ENCODE data around the gene MRM1.
"Not testable (repeated sequence)": the region's sequence is repeated elsewhere in the genome, so short reads cannot be mapped to it uniquely, and the experiment has no call there.

The MRM1 gene

DNA sequence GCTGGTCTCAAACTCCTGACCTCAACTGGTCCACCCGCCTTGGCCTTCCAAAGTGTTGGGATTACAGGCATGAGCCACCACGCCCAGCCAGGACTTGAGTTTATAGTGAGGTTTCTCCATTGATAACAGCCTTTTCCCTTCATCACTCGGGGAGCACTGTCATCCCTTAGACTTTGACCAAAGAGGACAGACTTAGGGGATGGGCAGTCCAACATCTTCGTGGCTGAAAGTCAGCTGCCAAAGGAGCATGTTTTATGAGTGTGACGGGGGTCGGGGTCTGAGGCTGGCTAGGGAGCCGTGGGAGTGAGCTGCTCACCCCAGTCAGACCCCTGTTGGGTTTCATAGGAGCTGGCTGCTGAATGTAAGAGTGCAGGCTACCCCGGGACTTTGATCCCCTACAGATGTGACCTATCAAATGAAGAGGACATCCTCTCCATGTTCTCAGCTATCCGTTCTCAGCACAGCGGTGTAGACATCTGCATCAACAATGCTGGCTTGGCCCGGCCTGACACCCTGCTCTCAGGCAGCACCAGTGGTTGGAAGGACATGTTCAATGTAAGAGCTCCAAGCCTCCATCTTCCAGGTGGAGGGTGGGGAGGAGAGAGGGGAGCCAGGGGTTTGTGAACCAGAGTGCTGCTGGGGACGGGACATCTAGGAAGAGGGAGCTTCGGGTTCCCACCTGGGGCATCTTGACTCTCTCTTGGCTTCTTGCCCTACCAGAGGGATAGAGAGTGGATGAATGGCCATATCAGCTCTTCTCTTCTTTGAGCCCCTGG, 6.6 kb upstream of the MRM1 start:
- no peak for TF ChIP-seq POLR2A (IDR thresholded peaks at IDR 0.05; ENCODE audit: low read depth, low read length)
- no peak for FAIRE-seq
- DNase-seq (ENCODE audit: insufficient read length, low spot score), result no peak

GRCh38 chr17:36597226-36597625, 4.2 kb upstream of the MRM1 start:
- TF ChIP-seq POLR2A (IDR thresholded peaks at IDR 0.05; ENCODE audit: low read depth, low read length), result no peak
- FAIRE-seq, result no peak
- no peak for DNase-seq (ENCODE audit: insufficient read length, low spot score)

- no peak for FAIRE-seq
- DNase-seq (ENCODE audit: insufficient read length, low spot score), result no peak
- TF ChIP-seq POLR2A (IDR thresholded peaks at IDR 0.05; ENCODE audit: low read depth, low read length), result no peak
Observed at GRCh38 chr17:36597866-36598777, 3.3 kb upstream of the MRM1 start.

GRCh38 chr17:36598951-36599401, 2.4 kb upstream of the MRM1 start:
- DNase-seq (ENCODE audit: insufficient read length, low spot score), result no peak

DNA sequence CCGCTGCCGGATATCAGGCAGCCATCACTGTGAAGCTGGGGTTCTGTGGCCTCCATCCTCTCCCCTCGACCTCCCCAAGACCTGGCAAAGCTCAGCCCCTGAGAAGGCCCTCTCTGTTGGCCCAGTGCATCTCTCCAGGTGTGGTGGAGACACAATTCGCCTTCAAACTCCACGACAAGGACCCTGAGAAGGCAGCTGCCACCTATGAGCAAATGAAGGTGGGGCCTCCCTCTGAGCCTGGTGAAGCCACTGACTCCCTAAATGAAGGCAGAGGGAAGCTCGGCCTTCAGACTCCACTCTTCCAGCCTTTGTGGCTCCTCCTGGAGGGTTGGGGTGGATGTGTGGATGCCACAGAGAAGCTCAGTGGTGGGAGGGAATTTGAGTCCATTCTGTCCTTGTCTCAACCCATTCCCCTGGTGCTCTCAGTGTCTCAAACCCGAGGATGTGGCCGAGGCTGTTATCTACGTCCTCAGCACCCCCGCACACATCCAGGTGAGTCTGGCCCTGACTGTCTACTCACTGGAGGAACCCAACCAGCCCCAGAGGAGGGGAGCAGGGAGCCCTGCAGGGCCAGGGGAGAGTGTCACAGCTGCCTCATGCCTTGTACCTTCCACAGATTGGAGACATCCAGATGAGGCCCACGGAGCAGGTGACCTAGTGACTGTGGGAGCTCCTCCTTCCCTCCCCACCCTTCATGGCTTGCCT, 1.7 kb upstream of the MRM1 start:
- no peak for TF ChIP-seq POLR2A (IDR thresholded peaks at IDR 0.05; ENCODE audit: low read depth, low read length)
- FAIRE-seq (no peak), DNase-seq (ENCODE audit: insufficient read length, low spot score) (no peak)

More at GRCh38 chr17:36598951-36599401, 2.4 kb upstream of the MRM1 start:
- TF ChIP-seq POLR2A (IDR thresholded peaks at IDR 0.05; ENCODE audit: low read depth, low read length), result no peak
- no peak for FAIRE-seq

DNA sequence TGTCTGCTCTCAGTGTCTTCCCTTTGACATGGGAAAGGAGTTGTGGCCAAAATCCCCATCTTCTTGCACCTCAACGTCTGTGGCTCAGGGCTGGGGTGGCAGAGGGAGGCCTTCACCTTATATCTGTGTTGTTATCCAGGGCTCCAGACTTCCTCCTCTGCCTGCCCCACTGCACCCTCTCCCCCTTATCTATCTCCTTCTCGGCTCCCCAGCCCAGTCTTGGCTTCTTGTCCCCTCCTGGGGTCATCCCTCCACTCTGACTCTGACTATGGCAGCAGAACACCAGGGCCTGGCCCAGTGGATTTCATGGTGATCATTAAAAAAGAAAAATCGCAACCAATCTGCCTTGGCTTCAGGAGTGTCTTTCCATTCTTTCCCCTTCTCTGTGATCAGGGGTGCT, 918 bp upstream of the MRM1 start:
- TF ChIP-seq POLR2A (IDR thresholded peaks at IDR 0.05; ENCODE audit: low read depth, low read length), result no peak
- FAIRE-seq (no peak), DNase-seq (ENCODE audit: insufficient read length, low spot score) (no peak)

GRCh38 chr17:36600936-36601302, 464 bp upstream of the MRM1 start:
- no peak for TF ChIP-seq POLR2A (IDR thresholded peaks at IDR 0.05; ENCODE audit: low read depth, low read length)

DNA sequence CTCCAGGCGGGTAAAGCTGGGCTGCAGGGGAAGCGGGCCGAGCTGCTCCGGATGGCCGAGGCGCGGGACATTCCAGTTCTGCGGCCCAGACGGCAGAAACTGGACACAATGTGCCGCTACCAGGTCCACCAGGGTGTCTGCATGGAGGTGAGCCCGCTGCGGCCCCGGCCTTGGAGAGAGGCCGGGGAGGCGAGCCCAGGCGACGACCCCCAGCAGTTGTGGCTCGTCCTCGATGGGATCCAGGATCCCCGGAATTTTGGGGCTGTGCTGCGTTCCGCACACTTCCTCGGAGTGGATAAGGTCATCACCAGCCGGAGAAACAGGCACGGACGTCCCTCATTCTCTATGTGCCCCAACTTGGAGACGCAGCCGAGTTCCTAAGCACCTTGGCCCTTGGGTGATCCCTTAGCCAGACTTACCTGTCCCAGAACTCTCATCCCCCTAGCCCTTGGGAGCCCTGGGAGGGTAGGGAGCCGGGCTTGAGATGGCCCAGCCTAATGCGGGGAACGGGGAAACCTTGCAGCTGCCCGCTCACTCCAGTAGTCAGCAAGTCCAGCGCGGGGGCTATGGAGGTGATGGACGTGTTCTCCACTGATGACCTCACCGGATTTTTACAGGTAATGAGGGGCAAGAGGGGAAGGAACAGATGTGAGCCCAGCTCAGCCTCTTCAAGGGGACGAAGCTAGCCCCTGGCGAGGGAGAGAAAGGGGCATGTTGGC, 806 bp downstream of the MRM1 start:
- no peak for DNase-seq (ENCODE audit: insufficient read length, low spot score)
- no peak for TF ChIP-seq POLR2A (IDR thresholded peaks at IDR 0.05; ENCODE audit: low read depth, low read length)
- no peak for FAIRE-seq

More at GRCh38 chr17:36600936-36601302, 464 bp upstream of the MRM1 start:
- FAIRE-seq (no peak), DNase-seq (ENCODE audit: insufficient read length, low spot score) (no peak)

GRCh38 chr17:36602924-36603384, 1.6 kb downstream of the MRM1 start:
- TF ChIP-seq POLR2A (IDR thresholded peaks at IDR 0.05; ENCODE audit: low read depth, low read length), result no peak
- FAIRE-seq (no peak), DNase-seq (ENCODE audit: insufficient read length, low spot score) (peak; percentile 44)

GRCh38 chr17:36605028-36605427, 3.6 kb downstream of the MRM1 start:
- not testable (repeated sequence) for FAIRE-seq; DNase-seq (ENCODE audit: insufficient read length, low spot score)

DNA sequence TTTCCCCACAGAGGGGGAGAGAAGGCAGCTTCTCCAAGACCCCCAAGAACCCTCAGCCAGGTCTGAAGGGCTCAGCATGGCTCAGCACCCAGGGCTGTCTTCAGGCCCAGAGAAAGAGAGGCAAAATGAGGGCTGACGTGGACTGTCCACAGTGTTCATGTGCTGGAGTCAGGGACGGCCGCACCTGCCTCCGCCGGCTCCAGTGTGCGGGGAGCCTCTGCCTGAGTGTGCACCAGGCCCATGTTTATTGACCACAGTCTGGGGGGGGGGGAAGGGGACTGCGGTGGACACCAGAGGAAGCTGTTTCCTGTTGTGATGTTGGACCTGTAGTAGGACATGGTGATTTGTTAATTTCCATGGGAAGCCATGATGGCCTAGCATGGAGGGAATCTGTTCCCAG, 6.9 kb downstream of the MRM1 start:
- FAIRE-seq (no peak), DNase-seq (ENCODE audit: insufficient read length, low spot score) (no peak)
- no peak for TF ChIP-seq POLR2A (IDR thresholded peaks at IDR 0.05; ENCODE audit: low read depth, low read length)

- DNase-seq (ENCODE audit: insufficient read length, low spot score) (no peak), FAIRE-seq (no peak)
- TF ChIP-seq POLR2A (IDR thresholded peaks at IDR 0.05; ENCODE audit: low read depth, low read length), result no peak
Observed at GRCh38 chr17:36608794-36609497, 7.6 kb downstream of the MRM1 start.

- DNase-seq (ENCODE audit: insufficient read length, low spot score) (no peak), FAIRE-seq (no peak)
- no peak for TF ChIP-seq POLR2A (IDR thresholded peaks at IDR 0.05; ENCODE audit: low read depth, low read length)
Observed at GRCh38 chr17:36609498-36609862, 8.1 kb downstream of the MRM1 start.

Data from H54 (cell line).